Activated T-cell treated with anti-CD3 and anti-CD28 coated beads, Interleukin-2, amount 50 U/mL, for 4 hours (primary cell): ENCODE measurements around the gene ACVR1. TPM values are rescaled to one million over a fixed set of nuclear protein-coding genes. Genes with fewer than 3 reads are reported as not detected.
"Not testable (repeated sequence)": the region's sequence is repeated elsewhere in the genome, so short reads cannot be mapped to it uniquely, and the experiment has no call there.

ENCODE experiments used
- ATAC-seq, 2 donors: fragments of 200-7000 bp; cut with Tn5 transposase; one replicate each; pipeline ENCODE4 v1.10.0; 2021
- DNase-seq: peaks from one replicate; pipeline ENCODE4 v3.0.0-alpha.2; 2020
- H3K27me3 Mint-ChIP-seq: one replicate; pipeline ENCODE4 v1.8.0; 2021; ENCODE audit warnings: low read depth, mixed read lengths
- H3K36me3 Mint-ChIP-seq: one replicate; pipeline ENCODE4 v1.8.0; 2022; ENCODE audit warnings: mixed read lengths; ENCODE audit not compliant: insufficient read depth
- H3K4me1 Mint-ChIP-seq: one replicate; pipeline ENCODE4 v1.8.0; 2021; ENCODE audit warnings: low read depth, mixed read lengths
- H3K4me3 Mint-ChIP-seq: one replicate; pipeline ENCODE4 v1.8.0; 2021; ENCODE audit warnings: mild to moderate bottlenecking, moderate library complexity, mixed read lengths
- H3K9me3 Mint-ChIP-seq: one replicate; pipeline ENCODE4 v1.8.0; 2021; ENCODE audit warnings: mixed read lengths
- total RNA-seq, 3 donors: library from RNA; stranded (reverse); gene quantifications; one replicate each; pipeline ENCODE4 v1.2.1, GENCODE V29; 2021

Gene ACVR1
- total RNA-seq, 3 donors from 2014 or later, result 11.5 to 14.1 (median 13.2) TPM

- Mint-ChIP-seq H3K4me1 (no peaks in the 10 kb centered on the region), H3K9me3 (peaks cover 38% of the 10 kb centered on the region), H3K4me3 (no peak overlapping the region), H3K36me3 (peaks cover 29% of the 10 kb centered on the region), H3K27me3 (no peaks in the 10 kb centered on the region)
- DNase-seq (no peak), ATAC-seq (no peak)
Measured at GRCh38 chr2:157720504-157720903, 155.6 kb downstream of the ACVR1 start.

GRCh38 chr2:157704653-157705052 lies 171.5 kb downstream of the ACVR1 start:
- not testable (repeated sequence) for ATAC-seq, H3K4me3 Mint-ChIP-seq, H3K4me1 Mint-ChIP-seq, H3K27me3 Mint-ChIP-seq, DNase-seq
- Mint-ChIP-seq H3K36me3 (peaks cover 18% of the 10 kb centered on the region), H3K9me3 (peaks cover 39% of the 10 kb centered on the region)

- H3K4me1 Mint-ChIP-seq, DNase-seq, H3K4me3 Mint-ChIP-seq, H3K27me3 Mint-ChIP-seq, ATAC-seq: not testable (repeated sequence)
- peaks cover 18% of the 10 kb centered on the region for H3K36me3 Mint-ChIP-seq
- H3K9me3 Mint-ChIP-seq, result peaks cover 39% of the 10 kb centered on the region
Measured at GRCh38 chr2:157704148-157704547, 172.0 kb downstream of the ACVR1 start.

GRCh38 chr2:157699806-157700205 lies 176.3 kb downstream of the ACVR1 start:
- Mint-ChIP-seq H3K9me3 (peaks cover 28% of the 10 kb centered on the region), H3K4me3 (no peak overlapping the region), H3K27me3 (no peaks in the 10 kb centered on the region), H3K36me3 (peaks cover 7% of the 10 kb centered on the region), H3K4me1 (no peaks in the 10 kb centered on the region)
- no peak for DNase-seq
- no peak for ATAC-seq

- DNase-seq (no peak), ATAC-seq (no peak)
- Mint-ChIP-seq H3K9me3 (peaks cover 28% of the 10 kb centered on the region), H3K4me1 (no peaks in the 10 kb centered on the region), H3K27me3 (no peaks in the 10 kb centered on the region), H3K36me3 (peaks cover 7% of the 10 kb centered on the region), H3K4me3 (no peak overlapping the region)
Measured at GRCh38 chr2:157699009-157699408, 177.1 kb downstream of the ACVR1 start.

- DNase-seq (no peak), ATAC-seq (no peak)
- H3K9me3 Mint-ChIP-seq, result peaks cover 28% of the 10 kb centered on the region
- H3K36me3 Mint-ChIP-seq, result peaks cover 7% of the 10 kb centered on the region
- no peaks in the 10 kb centered on the region for H3K4me1 Mint-ChIP-seq
- H3K27me3 Mint-ChIP-seq, result no peaks in the 10 kb centered on the region
- no peak overlapping the region for H3K4me3 Mint-ChIP-seq
Measured at GRCh38 chr2:157698430-157698829, 177.7 kb downstream of the ACVR1 start.

- ATAC-seq (no peak), DNase-seq (no peak)
- Mint-ChIP-seq H3K4me1 (no peaks in the 10 kb centered on the region), H3K36me3 (no peaks in the 10 kb centered on the region), H3K27me3 (no peaks in the 10 kb centered on the region), H3K9me3 (peaks cover 16% of the 10 kb centered on the region), H3K4me3 (no peak overlapping the region)
Measured at GRCh38 chr2:157696036-157696435, 180.1 kb downstream of the ACVR1 start.

- no peak for DNase-seq
- Mint-ChIP-seq H3K36me3 (no peaks in the 10 kb centered on the region), H3K27me3 (no peaks in the 10 kb centered on the region), H3K9me3 (peaks cover 5% of the 10 kb centered on the region), H3K4me1 (no peaks in the 10 kb centered on the region), H3K4me3 (no peak overlapping the region)
- no peak for ATAC-seq
Measured at GRCh38 chr2:157692768-157693167, 183.4 kb downstream of the ACVR1 start.

- DNase-seq (no peak), ATAC-seq (no peak)
- H3K4me1 Mint-ChIP-seq, result no peaks in the 10 kb centered on the region
- H3K9me3 Mint-ChIP-seq, result peaks cover 5% of the 10 kb centered on the region
- no peak overlapping the region for H3K4me3 Mint-ChIP-seq
- H3K27me3 Mint-ChIP-seq, result no peaks in the 10 kb centered on the region
- H3K36me3 Mint-ChIP-seq, result no peaks in the 10 kb centered on the region
Measured at GRCh38 chr2:157691695-157692094, 184.4 kb downstream of the ACVR1 start.

- H3K4me3 Mint-ChIP-seq, result no peak overlapping the region
- no peak for DNase-seq
- no peak for ATAC-seq
Measured at GRCh38 chr2:157691131-157691530, 185.0 kb downstream of the ACVR1 start.

More at GRCh38 chr2:157691131-157691530, 185.0 kb downstream of the ACVR1 start:
- no peaks in the 10 kb centered on the region for H3K4me1 Mint-ChIP-seq
- peaks cover 5% of the 10 kb centered on the region for H3K9me3 Mint-ChIP-seq
- no peaks in the 10 kb centered on the region for H3K27me3 Mint-ChIP-seq
- H3K36me3 Mint-ChIP-seq, result no peaks in the 10 kb centered on the region

Other genes with a start within 250 kb of the ACVR1 start
- under 1 TPM; 0.47 to 0.73 (median 0.49) TPM for gene ACVR1C, start 247.5 kb downstream of the ACVR1 start, total RNA-seq
- gene UPP2, start 225.5 kb upstream of the ACVR1 start, total RNA-seq, result not detected